Measurements from ENCODE around the gene CLCN4.

DNA sequence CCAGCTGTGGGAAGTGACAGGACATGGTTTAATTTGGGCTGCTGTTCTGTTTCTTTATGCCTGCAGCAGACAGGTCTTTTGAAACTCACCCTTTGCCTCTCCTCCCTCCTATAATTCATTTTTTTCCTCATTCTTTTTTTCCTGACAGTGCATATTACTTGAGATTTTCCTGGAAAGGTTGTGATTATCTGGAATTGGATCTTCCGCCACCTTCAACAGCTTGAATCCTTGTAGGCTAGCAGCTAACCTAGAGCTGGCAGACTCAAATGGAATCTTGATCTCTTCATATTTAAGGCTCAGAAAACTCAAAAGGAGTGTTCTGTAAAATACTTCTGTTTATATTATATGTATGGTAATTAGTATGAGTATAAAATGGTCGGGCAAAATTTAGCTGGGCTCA lies 49.3 kb upstream of the CLCN4 start:
- TF ChIP-seq CTCF (IDR thresholded peaks at IDR 0.05; ENCODE audit: borderline replicate concordance, extremely low read depth, low read length, poor library complexity, severe bottlenecking) (no peak), EZH2 (IDR thresholded peaks at IDR 0.05; ENCODE audit: borderline replicate concordance, low read depth, low read length, severe bottlenecking) (no peak)

All from DND-41 (cell line).